GM12878 (cell line): ENCODE data around the gene PLEKHA1.

Experiments used
- CUX1 ChIP-seq: IDR thresholded peaks from 2 replicates; pipeline ENCODE4 v1.6.1; 2012; ENCODE audit warnings: improper control_type of control experiment, low read depth, low read length; ENCODE audit not compliant: insufficient replicate concordance
- GATAD2B ChIP-seq: fragments of 450-650 bp; conservative IDR thresholded peaks from 2 replicates; pipeline ENCODE4 v1.6.1; 2017; ENCODE audit warnings: low read depth, mild to moderate bottlenecking, moderate library complexity
- REST ChIP-seq: IDR thresholded peaks from 2 replicates; pipeline ENCODE4 v1.6.1; 2012; ENCODE audit warnings: mild to moderate bottlenecking, low read depth, low read length

GRCh38 chr10:122464586-122464985 is 90.1 kb downstream of the PLEKHA1 start:
- no peak for TF ChIP-seq GATAD2B
- no peak for TF ChIP-seq CUX1
- no peak for TF ChIP-seq REST
